ENCODE measurements around the gene CREB5.
A peak's percentile ranks its signal among the peaks of the same experiment; 100 is the strongest.

The CREB5 gene

DNA sequence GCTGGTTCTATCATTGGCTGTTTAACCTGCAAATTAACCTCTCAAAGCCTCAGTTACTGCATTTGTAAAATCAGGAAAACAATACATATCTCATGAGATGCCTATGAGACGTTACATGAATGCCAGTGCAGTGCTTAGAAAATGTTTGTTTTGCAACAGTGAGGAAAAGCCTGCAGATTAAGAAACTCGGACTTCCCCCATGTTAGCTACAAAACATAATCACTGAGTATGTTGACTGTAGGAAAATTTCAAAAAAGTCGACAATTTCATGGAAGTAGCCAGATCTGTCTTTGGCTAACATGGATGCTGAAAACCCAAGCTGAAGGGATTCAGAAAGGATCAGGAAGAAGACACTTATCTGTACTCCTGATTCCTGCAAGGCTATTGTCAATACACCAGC, 424.4 kb downstream of the CREB5 start:
- DNase-seq: no peak

DNA sequence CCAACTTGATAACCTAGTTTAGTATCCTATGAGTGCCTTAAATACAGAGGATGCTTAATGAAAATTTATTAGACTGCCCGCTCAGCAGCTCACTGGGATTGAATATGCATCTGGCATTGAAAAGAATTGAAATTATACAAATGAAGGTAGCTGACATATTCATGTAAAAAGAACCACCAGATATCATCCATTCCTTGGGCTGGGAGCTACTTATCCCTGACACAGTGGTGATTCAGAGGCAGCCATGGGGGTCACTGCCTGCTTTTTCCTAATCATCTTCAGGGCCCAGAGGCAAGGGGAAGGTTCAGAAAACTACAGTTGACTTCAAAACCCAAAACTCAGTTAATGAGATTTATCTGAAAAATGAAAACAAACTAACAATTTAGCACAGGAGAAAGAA, 424.9 kb downstream of the CREB5 start:
- no peak for DNase-seq

- DNase-seq: no peak
Measured at GRCh38 chr7:28840592-28840995, 428.3 kb downstream of the CREB5 start.

GRCh38 chr7:28841766-28842165, 429.4 kb downstream of the CREB5 start:
- DNase-seq: no peak

DNA sequence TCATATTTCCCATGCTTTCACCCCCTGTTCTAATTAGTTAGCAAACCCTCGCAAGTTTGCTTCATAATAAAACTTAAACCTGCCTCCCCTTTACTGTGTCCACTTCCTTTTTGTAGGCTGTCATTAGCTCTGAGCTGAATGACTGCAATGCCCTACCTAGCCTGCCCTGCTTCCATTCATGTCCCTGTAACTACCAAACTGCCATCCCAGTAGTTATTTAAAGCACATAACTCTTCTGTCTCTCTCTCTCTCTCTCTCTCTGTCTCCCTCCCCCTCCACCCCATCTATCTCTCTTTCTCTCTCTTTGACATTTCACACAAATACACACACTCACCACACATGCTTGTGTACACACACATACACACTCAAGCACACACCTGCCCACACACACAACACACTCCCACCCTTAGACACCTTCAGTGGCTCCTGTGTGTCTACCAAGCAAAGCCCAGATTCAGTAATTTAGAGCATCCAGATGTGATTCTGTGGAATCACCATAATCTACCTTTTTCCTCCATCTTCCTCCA, 430.5 kb downstream of the CREB5 start:
- DNase-seq: no peak

DNA sequence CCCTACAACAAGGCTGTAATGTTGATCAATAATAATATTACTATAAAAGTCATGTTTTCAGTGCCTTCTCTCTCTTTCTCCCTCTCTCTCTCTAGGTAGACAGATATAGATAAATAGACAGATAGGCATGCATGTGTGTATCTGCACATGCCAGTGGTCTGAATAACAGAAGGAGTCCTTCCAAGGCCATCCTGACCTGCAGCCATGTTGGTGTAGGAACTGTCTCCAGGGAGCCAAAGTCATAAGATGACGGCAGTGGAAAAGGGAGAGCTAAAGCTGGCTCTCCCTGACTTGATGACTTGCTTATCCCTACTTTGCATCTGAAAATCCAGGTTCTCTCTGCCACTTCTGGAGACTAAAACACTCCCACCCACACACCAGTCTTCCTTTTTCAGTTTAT, 432.8 kb downstream of the CREB5 start:
- DNase-seq: no peak

- DNase-seq: no peak
Measured at GRCh38 chr7:28847176-28847575, 434.9 kb downstream of the CREB5 start.

GRCh38 chr7:28847681-28848080, 435.4 kb downstream of the CREB5 start:
- no peak for DNase-seq

DNA sequence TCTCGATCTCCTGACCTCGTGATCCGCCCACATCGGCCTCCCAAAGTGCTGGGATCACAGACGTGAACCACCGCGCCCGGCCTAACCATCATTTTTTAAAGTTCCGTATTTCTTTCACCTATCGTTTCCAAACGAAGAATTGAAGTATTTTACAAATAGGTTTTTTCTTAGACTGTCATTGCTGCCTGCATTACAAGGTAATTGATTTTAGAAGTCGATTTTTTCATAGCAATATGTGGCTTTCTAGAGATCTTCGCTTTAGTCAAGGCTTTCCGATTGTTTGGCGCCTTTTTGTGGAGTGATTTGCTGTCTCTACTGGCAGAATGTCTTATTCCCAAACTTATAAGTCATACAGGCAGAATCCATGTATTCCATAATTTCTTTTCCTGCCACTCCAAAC, 436.6 kb downstream of the CREB5 start:
- no peak for DNase-seq

DNA sequence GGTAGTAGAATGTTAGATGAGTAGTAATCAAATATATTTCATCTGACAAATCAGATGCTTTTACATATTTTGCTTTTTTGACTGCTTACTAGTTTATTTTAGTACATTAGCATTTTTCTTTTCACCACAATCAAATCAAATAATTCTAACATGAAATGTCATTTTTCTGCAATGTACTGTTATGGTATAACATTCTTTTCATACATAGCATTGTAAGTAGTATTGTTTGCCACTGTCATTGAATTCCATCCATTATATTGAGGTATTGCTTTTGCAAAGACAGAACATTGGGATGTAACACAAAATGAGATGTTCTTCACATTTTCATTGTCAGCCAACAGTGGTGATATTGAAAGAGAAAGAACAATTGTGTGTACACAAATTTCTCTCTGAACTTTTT, 438.4 kb downstream of the CREB5 start:
- DNase-seq: no peak

DNA sequence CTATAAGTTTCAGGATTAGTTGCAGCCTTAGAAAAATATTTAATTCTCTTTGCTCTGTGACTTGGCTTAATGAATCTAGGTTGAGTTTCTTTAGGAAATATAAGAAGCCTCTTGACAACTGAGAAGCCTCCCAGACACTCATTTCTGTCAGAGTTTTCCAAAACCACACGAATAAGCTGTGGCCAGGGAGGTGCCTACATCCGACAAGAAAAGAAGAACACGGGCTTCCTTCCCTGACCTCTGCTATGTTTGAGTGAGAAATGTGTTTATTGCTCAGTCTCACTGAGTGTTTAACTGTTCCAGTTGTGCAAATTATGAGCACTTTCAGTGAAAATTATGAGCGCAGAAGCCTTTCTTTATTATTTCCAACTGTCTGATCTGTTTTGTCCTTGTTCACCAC, 440.8 kb downstream of the CREB5 start:
- no peak for DNase-seq

GRCh38 chr7:28853834-28854749, 441.8 kb downstream of the CREB5 start:
- DNase-seq: peak; percentile 96

DNA sequence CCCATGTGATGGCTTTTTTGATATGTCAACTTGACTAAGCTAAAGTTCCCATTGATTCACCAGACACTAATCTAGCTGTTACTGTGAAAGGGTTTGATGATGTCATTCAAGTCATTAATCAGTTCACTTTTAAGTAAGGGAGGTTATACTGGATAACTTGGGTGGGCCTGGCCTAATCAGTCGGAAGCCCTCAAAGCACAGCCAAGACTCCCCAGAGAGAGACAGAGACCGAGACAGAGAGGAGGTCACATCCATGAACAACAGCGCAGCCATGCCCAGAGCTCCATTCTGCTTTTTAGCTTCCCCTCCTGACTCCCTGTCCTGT, 442.4 kb downstream of the CREB5 start:
- DNase-seq: no peak

DNA sequence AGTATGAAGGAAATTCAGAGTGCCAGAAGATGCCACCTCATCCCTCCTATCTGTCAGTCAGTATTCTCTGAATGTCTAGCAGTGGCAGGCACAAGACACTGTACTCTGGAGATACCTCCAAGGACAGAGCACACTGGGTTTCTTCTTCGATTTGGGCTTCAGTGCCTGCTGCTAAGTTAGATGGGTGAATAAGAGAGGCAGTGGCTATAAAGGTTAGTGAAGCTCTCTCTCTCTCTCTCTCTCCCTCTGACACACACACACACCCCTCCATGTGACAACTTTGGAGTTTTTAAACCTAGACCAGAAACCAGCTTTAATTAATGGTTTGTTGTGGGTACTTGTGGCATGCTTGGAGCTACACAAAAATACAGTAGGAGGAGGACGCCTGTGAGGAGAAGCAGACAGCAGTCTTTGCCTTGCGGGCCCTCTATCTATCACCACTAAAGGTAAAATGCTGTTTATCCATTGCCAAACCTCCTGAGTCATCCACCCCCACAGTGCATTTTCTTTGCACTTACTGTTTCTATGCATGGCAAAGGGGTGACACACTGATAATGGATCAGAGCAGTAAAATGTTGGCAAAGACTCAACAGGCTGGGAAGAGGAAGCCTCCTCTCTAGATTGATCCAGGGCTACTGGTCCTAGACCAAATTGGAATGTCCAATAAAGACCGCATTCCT, 443.4 kb downstream of the CREB5 start:
- DNase-seq: no peak

DNA sequence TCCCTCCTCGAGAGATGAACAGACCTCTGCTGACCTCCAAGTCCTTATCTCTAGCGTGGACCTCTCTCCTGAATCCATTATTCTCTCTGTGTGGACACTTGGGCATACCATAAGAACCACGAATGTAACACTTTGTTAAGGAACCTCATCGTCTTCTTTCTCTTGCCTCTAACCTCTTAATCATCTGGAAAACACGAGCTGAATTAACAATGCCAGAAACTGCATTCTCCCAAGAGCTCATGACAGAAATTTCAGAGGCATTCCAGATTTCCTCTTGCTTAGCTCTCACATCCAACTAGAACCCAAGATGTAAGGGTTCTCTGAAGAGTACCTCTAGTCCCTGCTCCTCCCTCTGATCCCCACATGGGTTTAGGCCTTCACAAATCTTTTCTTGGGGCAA, 444.3 kb downstream of the CREB5 start:
- no peak for DNase-seq

- DNase-seq: no peak
Measured at GRCh38 chr7:28858206-28858605, 445.9 kb downstream of the CREB5 start.

GRCh38 chr7:28858895-28859294, 446.6 kb downstream of the CREB5 start:
- DNase-seq: no peak

GRCh38 chr7:28861825-28862224, 449.5 kb downstream of the CREB5 start:
- DNase-seq: no peak

- DNase-seq: peak; percentile 32
Measured at GRCh38 chr7:28862595-28863272, 450.4 kb downstream of the CREB5 start.

DNA sequence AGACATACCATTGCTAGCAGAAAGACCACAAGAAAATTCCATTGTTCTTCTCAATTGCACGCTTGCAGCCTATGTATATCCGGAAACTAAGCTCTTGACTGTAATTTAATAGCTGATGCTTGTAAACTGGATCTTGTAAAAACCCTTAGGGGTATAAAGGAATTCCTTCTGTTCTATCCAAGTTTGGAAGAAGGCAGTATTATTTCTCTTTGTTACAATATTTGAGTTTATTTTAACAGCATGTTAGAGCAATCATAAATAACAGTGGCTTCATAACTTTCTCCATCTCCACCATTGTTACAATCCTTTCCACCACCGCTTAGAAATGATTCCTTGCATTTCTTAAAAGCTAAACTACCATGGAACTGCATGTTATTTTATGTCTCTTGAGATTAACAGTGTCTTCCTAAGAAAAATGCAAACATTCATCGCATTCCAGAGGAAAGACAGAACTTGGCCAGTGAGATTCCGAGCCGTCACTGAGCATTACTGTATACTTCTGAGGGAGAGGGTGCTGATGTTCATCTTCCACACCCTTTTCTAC, 453.4 kb downstream of the CREB5 start:
- no peak for DNase-seq

DNA sequence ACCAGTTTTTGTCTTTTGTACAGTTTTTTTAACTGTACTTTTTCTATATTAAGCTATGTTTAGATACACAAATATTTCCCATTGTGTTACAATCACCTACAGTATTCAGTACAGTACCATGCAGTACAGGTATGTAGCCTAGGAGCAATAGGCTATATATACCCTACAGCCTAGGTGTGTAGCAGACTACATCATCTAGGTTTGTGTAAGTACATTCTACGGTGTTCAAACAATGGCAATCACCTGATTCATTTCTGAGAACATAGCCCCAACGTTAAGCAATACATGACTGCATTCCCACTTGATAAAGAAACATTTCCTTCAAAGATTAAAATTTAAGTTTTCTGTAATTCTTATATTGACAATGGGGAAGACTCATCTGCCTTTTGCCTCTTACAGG, 456.4 kb downstream of the CREB5 start:
- DNase-seq: no peak

- DNase-seq: no peak
Measured at GRCh38 chr7:28871077-28871476, 458.8 kb downstream of the CREB5 start.

- DNase-seq: no peak
Measured at GRCh38 chr7:28871631-28872030, 459.3 kb downstream of the CREB5 start.

Data from retina (tissue), 1 donor.